GM23338 (cell line): ENCODE measurements around the gene SHOC1. TPM values are rescaled to one million over a fixed set of nuclear protein-coding genes. Genes with fewer than 3 reads are reported as not detected.

Experiments used
- ATAC-seq: fragments of 200-7000 bp; cut with Tn5 transposase; 3 replicates; pipeline ENCODE4 v1.9.1; 2020
- DNase-seq: peaks from one replicate; pipeline ENCODE4 v3.0.0-alpha.2; 2015; ENCODE audit warnings: low spot score
- H2AFZ ChIP-seq: fragments of 200-600 bp; sonication (generic); 2 replicates; pipeline ENCODE4 v1.8.0; 2016; ENCODE audit warnings: antibody characterized with exemption, mild to moderate bottlenecking, moderate library complexity
- H3F3A ChIP-seq: fragments of 200-600 bp; sonication (generic); replicated peaks from 2 replicates; pipeline ENCODE4 v1.8.0; 2017; ENCODE audit warnings: antibody characterized with exemption, mixed run types, low read depth
- H3K27ac ChIP-seq: fragments of 200-600 bp; sonication (generic); 2 replicates; pipeline ENCODE4 v1.6.1; 2016; ENCODE audit warnings: low read depth
- H3K27me3 ChIP-seq: fragments of 200-600 bp; sonication (generic); 2 replicates; pipeline ENCODE4 v1.8.0; 2016; ENCODE audit warnings: mild to moderate bottlenecking, mixed run types, moderate library complexity; ENCODE audit not compliant: insufficient read depth
- H3K36me3 ChIP-seq: fragments of 200-600 bp; sonication (generic); 2 replicates; pipeline ENCODE4 v1.8.0; 2016; ENCODE audit warnings: mild to moderate bottlenecking; ENCODE audit not compliant: insufficient read depth
- H3K4me1 ChIP-seq: fragments of 200-600 bp; sonication (generic); 2 replicates; pipeline ENCODE4 v1.8.0; 2016; ENCODE audit warnings: mild to moderate bottlenecking, moderate library complexity; ENCODE audit not compliant: insufficient read depth
- H3K4me2 ChIP-seq: fragments of 200-600 bp; sonication (generic); 2 replicates; pipeline ENCODE4 v1.7.1; 2017; ENCODE audit warnings: mixed run types
- H3K4me3 ChIP-seq: fragments of 200-600 bp; sonication (generic); 2 replicates; pipeline ENCODE4 v1.6.1; 2016; ENCODE audit warnings: mixed run types
- H3K79me2 ChIP-seq: fragments of 200-600 bp; sonication (generic); replicated peaks from 2 replicates; pipeline ENCODE4 v1.8.0; 2017; ENCODE audit warnings: mild to moderate bottlenecking; ENCODE audit not compliant: insufficient read depth
- H3K9me2 ChIP-seq: fragments of 200-600 bp; sonication (generic); 2 replicates; pipeline ENCODE4 v1.8.0; 2017; ENCODE audit not compliant: insufficient read depth
- H4K20me1 ChIP-seq: fragments of 200-600 bp; sonication (generic); replicated peaks from 2 replicates; pipeline ENCODE4 v1.8.0; 2017; ENCODE audit warnings: mild to moderate bottlenecking; ENCODE audit not compliant: insufficient read depth
- H3K27ac Mint-ChIP-seq: 2 replicates; pipeline ENCODE4 v1.8.0; 2020; ENCODE audit warnings: inconsistent platforms, mild to moderate bottlenecking, moderate library complexity, mixed read lengths
- H3K27me3 Mint-ChIP-seq: 3 replicates; pipeline ENCODE4 v1.8.0; 2022; ENCODE audit warnings: low read depth, mild to moderate bottlenecking, moderate library complexity, mixed read lengths, inconsistent platforms; ENCODE audit not compliant: insufficient read depth, poor library complexity
- H3K36me3 Mint-ChIP-seq: 3 replicates; pipeline ENCODE4 v1.8.0; 2021; ENCODE audit warnings: low read depth, mild to moderate bottlenecking, inconsistent platforms, moderate library complexity, mixed read lengths
- H3K4me1 Mint-ChIP-seq: 3 replicates; pipeline ENCODE4 v1.8.0; 2020; ENCODE audit warnings: mild to moderate bottlenecking, inconsistent platforms, mixed read lengths
- H3K4me3 Mint-ChIP-seq: 3 replicates; pipeline ENCODE4 v1.8.0; 2021; ENCODE audit warnings: moderate library complexity, mild to moderate bottlenecking, inconsistent platforms, mixed read lengths
- H3K9me3 Mint-ChIP-seq: 3 replicates; pipeline ENCODE4 v1.8.0; 2020; ENCODE audit warnings: moderate library complexity, mild to moderate bottlenecking, inconsistent platforms, mixed read lengths
- CREB1 ChIP-seq: fragments of 250-450 bp; sonication (Bioruptor Pico); IDR thresholded peaks from 2 replicates; pipeline ENCODE4 v1.5.0; 2020; ENCODE audit warnings: low read depth, mild to moderate bottlenecking, moderate library complexity
- EZH2 ChIP-seq: fragments of 200-600 bp; sonication (generic); IDR thresholded peaks from one replicate; pipeline ENCODE4 v1.8.0; 2017; ENCODE audit warnings: antibody characterized with exemption, mild to moderate bottlenecking, low read depth; ENCODE audit not compliant: unreplicated experiment
- EZH2phosphoT487 ChIP-seq: fragments of 200-600 bp; sonication (generic); IDR thresholded peaks from one replicate; pipeline ENCODE4 v1.8.1; 2018; ENCODE audit warnings: antibody characterized with exemption; ENCODE audit not compliant: unreplicated experiment
- NANOG ChIP-seq: IDR thresholded peaks from 2 replicates; pipeline ENCODE4 v1.6.1; 2016; ENCODE audit warnings: antibody characterized with exemption, borderline replicate concordance
- POLR2AphosphoS5 ChIP-seq: IDR thresholded peaks from 2 replicates; pipeline ENCODE4 v1.6.1; 2016; ENCODE audit warnings: antibody characterized with exemption, low read depth
- STAT1 ChIP-seq: IDR thresholded peaks from one replicate; pipeline ENCODE4 v1.6.1; 2016; ENCODE audit warnings: antibody characterized with exemption; ENCODE audit not compliant: unreplicated experiment
- polyA plus RNA-seq: library from polyadenylated mRNA; unstranded; fragments of >200 nt; fragmentation: Nextera tagmentation; extraction: Ambion mirVana; gene quantifications from 2 replicates; pipeline ENCODE4 v1.2.1, GENCODE V29; 2016
- total RNA-seq: library from RNA; depleted of rRNA; stranded (reverse); fragments of >200 nt; shearing (Covaris generic); gene quantifications from 2 replicates; pipeline ENCODE4 v1.2.3, GENCODE V29; 2014
- TF ChIP-seq, protein P1 (sequence below): fragments of 250-450 bp; sonication (Bioruptor Pico); IDR thresholded peaks from 2 replicates; pipeline ENCODE4 v1.5.0; 2020; ENCODE audit warnings: mild to moderate bottlenecking, moderate library complexity
- TF ChIP-seq, protein P2 (sequence below): IDR thresholded peaks from 2 replicates; pipeline ENCODE4 v1.6.1; 2016; ENCODE audit warnings: antibody characterized with exemption

SHOC1 gene
- total and polyA plus RNA-seq, 2 experiments from 2014 or later = 0.39 TPM; not detected in 1

DNA sequence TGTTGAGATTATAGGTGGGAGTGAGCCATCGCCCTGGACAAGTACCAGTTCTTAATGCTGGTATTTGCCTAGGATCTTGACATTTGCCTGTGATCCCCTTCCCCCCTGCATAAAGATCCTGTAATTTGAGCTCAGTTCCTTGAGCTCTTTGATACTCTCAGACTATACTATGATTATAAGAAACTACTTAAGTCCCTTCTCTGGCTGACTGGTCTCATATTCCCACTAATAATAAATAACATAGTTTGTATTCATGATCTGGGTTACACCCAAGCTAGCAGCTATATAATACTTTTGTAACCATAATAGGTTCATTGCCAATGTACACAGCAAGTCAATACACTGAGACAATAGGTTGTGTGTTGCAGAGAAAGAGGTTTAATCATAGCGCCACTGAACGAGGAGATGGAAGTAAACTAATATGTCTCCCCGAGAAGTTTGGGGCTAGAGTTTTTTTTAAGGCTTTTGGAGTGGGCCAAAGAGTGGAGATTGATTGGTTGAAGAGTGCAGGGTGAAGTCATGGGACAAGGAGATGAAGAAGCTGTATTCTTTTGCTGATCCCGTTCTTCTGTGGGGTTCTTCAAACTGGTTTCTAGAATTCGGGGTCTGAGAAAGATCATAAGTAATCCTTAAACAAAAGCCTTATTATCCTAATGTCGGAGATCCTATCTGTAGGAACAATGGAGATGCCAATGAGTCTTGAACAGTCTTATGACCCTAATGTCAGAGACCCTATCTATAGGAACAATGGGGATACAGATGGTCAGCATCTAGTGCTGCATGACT, 20.7 kb upstream of the SHOC1 start (continued):
- TF ChIP-seq, protein P1, sequence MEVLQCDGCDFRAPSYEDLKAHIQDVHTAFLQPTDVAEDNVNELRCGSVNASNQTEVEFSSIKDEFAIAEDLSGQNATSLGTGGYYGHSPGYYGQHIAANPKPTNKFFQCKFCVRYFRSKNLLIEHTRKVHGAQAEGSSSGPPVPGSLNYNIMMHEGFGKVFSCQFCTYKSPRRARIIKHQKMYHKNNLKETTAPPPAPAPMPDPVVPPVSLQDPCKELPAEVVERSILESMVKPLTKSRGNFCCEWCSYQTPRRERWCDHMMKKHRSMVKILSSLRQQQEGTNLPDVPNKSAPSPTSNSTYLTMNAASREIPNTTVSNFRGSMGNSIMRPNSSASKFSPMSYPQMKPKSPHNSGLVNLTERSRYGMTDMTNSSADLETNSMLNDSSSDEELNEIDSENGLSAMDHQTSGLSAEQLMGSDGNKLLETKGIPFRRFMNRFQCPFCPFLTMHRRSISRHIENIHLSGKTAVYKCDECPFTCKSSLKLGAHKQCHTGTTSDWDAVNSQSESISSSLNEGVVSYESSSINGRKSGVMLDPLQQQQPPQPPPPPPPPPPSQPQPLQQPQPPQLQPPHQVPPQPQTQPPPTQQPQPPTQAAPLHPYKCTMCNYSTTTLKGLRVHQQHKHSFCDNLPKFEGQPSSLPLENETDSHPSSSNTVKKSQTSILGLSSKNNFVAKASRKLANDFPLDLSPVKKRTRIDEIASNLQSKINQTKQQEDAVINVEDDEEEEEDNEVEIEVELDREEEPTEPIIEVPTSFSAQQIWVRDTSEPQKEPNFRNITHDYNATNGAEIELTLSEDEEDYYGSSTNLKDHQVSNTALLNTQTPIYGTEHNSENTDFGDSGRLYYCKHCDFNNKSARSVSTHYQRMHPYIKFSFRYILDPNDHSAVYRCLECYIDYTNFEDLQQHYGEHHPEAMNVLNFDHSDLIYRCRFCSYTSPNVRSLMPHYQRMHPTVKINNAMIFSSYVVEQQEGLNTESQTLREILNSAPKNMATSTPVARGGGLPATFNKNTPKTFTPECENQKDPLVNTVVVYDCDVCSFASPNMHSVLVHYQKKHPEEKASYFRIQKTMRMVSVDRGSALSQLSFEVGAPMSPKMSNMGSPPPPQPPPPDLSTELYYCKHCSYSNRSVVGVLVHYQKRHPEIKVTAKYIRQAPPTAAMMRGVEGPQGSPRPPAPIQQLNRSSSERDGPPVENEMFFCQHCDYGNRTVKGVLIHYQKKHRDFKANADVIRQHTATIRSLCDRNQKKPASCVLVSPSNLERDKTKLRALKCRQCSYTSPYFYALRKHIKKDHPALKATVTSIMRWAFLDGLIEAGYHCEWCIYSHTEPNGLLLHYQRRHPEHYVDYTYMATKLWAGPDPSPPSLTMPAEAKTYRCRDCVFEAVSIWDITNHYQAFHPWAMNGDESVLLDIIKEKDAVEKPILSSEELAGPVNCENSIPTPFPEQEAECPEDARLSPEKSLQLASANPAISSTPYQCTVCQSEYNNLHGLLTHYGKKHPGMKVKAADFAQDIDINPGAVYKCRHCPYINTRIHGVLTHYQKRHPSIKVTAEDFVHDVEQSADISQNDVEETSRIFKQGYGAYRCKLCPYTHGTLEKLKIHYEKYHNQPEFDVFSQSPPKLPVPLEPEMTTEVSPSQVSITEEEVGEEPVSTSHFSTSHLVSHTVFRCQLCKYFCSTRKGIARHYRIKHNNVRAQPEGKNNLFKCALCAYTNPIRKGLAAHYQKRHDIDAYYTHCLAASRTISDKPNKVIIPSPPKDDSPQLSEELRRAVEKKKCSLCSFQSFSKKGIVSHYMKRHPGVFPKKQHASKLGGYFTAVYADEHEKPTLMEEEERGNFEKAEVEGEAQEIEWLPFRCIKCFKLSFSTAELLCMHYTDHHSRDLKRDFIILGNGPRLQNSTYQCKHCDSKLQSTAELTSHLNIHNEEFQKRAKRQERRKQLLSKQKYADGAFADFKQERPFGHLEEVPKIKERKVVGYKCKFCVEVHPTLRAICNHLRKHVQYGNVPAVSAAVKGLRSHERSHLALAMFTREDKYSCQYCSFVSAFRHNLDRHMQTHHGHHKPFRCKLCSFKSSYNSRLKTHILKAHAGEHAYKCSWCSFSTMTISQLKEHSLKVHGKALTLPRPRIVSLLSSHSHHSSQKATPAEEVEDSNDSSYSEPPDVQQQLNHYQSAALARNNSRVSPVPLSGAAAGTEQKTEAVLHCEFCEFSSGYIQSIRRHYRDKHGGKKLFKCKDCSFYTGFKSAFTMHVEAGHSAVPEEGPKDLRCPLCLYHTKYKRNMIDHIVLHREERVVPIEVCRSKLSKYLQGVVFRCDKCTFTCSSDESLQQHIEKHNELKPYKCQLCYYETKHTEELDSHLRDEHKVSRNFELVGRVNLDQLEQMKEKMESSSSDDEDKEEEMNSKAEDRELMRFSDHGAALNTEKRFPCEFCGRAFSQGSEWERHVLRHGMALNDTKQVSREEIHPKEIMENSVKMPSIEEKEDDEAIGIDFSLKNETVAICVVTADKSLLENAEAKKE = no peak

DNA sequence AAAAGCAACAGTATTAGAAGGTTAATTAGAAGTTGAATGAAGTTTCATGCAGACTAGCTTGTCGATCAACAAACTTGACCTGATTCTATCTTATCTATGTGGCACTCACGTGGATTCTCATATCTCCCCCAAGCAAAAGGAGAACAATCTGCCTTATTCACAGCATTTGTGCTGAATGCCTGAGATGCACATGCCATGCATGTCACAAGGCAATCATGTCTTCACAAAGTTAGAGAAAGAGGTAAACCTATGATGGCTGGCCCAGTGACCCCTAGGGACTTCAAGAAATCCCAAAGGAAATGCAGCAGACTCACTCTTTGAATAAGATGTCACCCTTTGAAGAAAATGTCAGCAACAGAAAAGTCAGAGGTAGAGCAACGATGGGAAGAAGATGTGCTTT, 17.6 kb upstream of the SHOC1 start:
- DNase-seq (no peak), ATAC-seq (no peak)
- Mint-ChIP-seq H3K9me3 (no peaks in the 10 kb centered on the region), H3K4me3 (no peak overlapping the region), H3K27me3 (peaks cover 1% of the 10 kb centered on the region), H3K36me3 (no peaks in the 10 kb centered on the region), H3K4me1 (peaks cover 3% of the 10 kb centered on the region; the same call in 1 of the 3 replicates), H3K27ac (no peak overlapping the region)
- H3K79me2 ChIP-seq = no peaks in the 10 kb centered on the region
- H3K27me3 ChIP-seq = no peaks in the 10 kb centered on the region
- H3K4me3 ChIP-seq = no peak overlapping the region
- H3K4me1 ChIP-seq = no peaks in the 10 kb centered on the region
- H3K9me2 ChIP-seq = no peaks in the 10 kb centered on the region; the same call in 1 of the 2 replicates
- H3K27ac ChIP-seq = no peak overlapping the region
- no peak overlapping the region for H3K4me2 ChIP-seq
- H3K36me3 ChIP-seq = no peaks in the 10 kb centered on the region
- no peaks in the 10 kb centered on the region for H4K20me1 ChIP-seq
- H2AFZ ChIP-seq = no peak overlapping the region
- H3F3A ChIP-seq = no peaks in the 10 kb centered on the region
- TF ChIP-seq STAT1 = no peak
- TF ChIP-seq, protein P1 = no peak
- no peak for TF ChIP-seq EZH2phosphoT487
- TF ChIP-seq, protein P2, sequence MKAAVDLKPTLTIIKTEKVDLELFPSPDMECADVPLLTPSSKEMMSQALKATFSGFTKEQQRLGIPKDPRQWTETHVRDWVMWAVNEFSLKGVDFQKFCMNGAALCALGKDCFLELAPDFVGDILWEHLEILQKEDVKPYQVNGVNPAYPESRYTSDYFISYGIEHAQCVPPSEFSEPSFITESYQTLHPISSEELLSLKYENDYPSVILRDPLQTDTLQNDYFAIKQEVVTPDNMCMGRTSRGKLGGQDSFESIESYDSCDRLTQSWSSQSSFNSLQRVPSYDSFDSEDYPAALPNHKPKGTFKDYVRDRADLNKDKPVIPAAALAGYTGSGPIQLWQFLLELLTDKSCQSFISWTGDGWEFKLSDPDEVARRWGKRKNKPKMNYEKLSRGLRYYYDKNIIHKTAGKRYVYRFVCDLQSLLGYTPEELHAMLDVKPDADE = no peak
- no peak for TF ChIP-seq POLR2AphosphoS5
- TF ChIP-seq CREB1 (CRISPR knock-in tag) = no peak
- no peak for TF ChIP-seq EZH2
- no peak for TF ChIP-seq NANOG
